Activated CD8-positive, alpha-beta T cell treated with anti-CD3 and anti-CD28 coated beads, Interleukin-2, amount 10 ng/mL, durations not matched to agents 7 days and 5 days (primary cell): ENCODE results near the gene LTB4R. TPM values are rescaled to one million over a fixed set of nuclear protein-coding genes. Genes with fewer than 3 reads are reported as not detected.
A peak's percentile ranks its signal among the peaks of the same experiment; 100 is the strongest.
"Not testable (repeated sequence)": the region's sequence is repeated elsewhere in the genome, so short reads cannot be mapped to it uniquely, and the experiment has no call there.

ENCODE experiments used
- ATAC-seq: fragments of 150-1000 bp; cut with Tn5 transposase; one replicate; pipeline ENCODE4 v1.10.0; 2021; ENCODE audit warnings: moderate library complexity
- CTCF ChIA-PET: fragments of 350-600 bp; sonication (Branson Sonifier 250); formaldehyde crosslinking; loops from one replicate; lab custom pipeline; 2021; ENCODE audit warnings: antibody characterized with exemption; lab: Charles Lee
- POLR2A ChIA-PET: fragments of 350-600 bp; sonication (Branson Sonifier 250); formaldehyde crosslinking; loops from one replicate; lab custom pipeline; 2021; ENCODE audit warnings: antibody characterized with exemption; lab: Charles Lee
- DNase-seq: peaks from one replicate; pipeline ENCODE4 v3.0.0-alpha.2; 2020
- H3K27ac Mint-ChIP-seq: one replicate; pipeline ENCODE4 v1.8.0; 2021; ENCODE audit warnings: mild to moderate bottlenecking, mixed read lengths
- H3K27me3 Mint-ChIP-seq: one replicate; pipeline ENCODE4 v1.8.0; 2021; ENCODE audit warnings: low read depth, mixed read lengths
- H3K36me3 Mint-ChIP-seq: one replicate; pipeline ENCODE4 v1.8.0; 2021; ENCODE audit warnings: low read depth, mixed read lengths
- H3K4me1 Mint-ChIP-seq: one replicate; pipeline ENCODE4 v1.8.0; 2021; ENCODE audit warnings: low read depth, mixed read lengths
- H3K4me3 Mint-ChIP-seq: one replicate; pipeline ENCODE4 v1.8.0; 2021; ENCODE audit warnings: mild to moderate bottlenecking, mixed read lengths
- H3K9me3 Mint-ChIP-seq: one replicate; pipeline ENCODE4 v1.8.0; 2022; ENCODE audit warnings: mixed read lengths; ENCODE audit not compliant: insufficient read depth
- total RNA-seq, 2 experiments: library from RNA; stranded (reverse); gene quantifications; one replicate each; pipeline ENCODE4 v1.2.3, GENCODE V29; 2021

LTB4R gene
- total RNA-seq, 2 experiments from 2014 or later: 26.9 to 28.0 TPM

- DNase-seq (no peak), ATAC-seq (no peak)
- Mint-ChIP-seq H3K36me3 (no peaks in the 10 kb centered on the region), H3K4me3 (no peak overlapping the region), H3K9me3 (no peaks in the 10 kb centered on the region), H3K27ac (no peak overlapping the region), H3K27me3 (peaks cover 15% of the 10 kb centered on the region), H3K4me1 (peaks cover 24% of the 10 kb centered on the region)
- ChIA-PET POLR2A (interaction anchor here (1.1 to 1.3 kb wide), 2 partner anchors 12 to 108 kb away, joined by 3 read pairs; partner anchors contain the start of gene LTB4R), CTCF (interaction anchor here (0.9 to 8.9 kb wide), 5 partner anchors 10 to 114 kb away, joined by 3 to 87 read pairs (median 5); partner anchors contain the start of genes ADCY4, CIDEB, LTB4R and LTB4R2)
Observed at GRCh38 chr14:24323341-24323740, 12.0 kb downstream of the LTB4R start.

GRCh38 chr14:24324024-24324423 is 12.7 kb downstream of the LTB4R start:
- ChIA-PET POLR2A (no interaction called here), CTCF (interaction anchor here (0.9 to 8.9 kb wide), 7 partner anchors 9 to 114 kb away, joined by 3 to 87 read pairs (median 5); partner anchors contain the start of genes ADCY4, CBLN3, CIDEB and KHNYN)
- Mint-ChIP-seq H3K9me3 (no peaks in the 10 kb centered on the region), H3K36me3 (no peaks in the 10 kb centered on the region), H3K27me3 (peaks cover 14% of the 10 kb centered on the region), H3K4me1 (peaks cover 29% of the 10 kb centered on the region), H3K4me3 (no peak overlapping the region), H3K27ac (no peak overlapping the region)
- ATAC-seq (no peak), DNase-seq (no peak)

DNA sequence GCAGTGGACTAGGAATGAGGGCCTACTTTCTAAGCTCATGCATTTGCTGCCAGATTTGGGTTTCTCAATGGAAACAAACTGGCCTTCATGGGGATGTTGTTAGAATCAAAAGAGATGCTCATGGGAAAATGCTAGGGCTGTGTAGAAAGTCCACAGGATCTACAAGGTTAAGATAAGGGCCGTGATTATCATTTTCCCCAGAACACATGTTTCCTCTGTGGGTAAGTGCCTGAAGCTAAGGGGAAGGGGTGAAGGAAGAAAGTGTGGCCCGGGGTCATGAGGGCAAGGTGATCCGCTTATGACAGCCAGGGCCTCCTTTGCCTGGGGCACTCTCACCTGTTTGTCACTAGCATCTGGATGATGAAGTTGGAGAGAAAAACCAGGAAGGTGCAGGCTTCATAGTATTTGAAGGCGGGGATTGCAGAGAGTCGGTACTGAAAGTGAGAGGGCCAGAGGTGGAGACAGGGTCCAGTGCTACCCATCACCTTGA is 13.8 kb downstream of the LTB4R start:
- H3K9me3 Mint-ChIP-seq: no peaks in the 10 kb centered on the region
- CTCF ChIA-PET: interaction anchor here (1.0 to 8.9 kb wide), 7 partner anchors 8 to 113 kb away, joined by 3 to 87 read pairs (median 5); partner anchors contain the start of genes ADCY4, CBLN3, CIDEB and KHNYN
- H3K4me1 Mint-ChIP-seq: peaks cover 39% of the 10 kb centered on the region
- H3K27me3 Mint-ChIP-seq: peaks cover 7% of the 10 kb centered on the region
- no peak overlapping the region for H3K27ac Mint-ChIP-seq
- ATAC-seq (no peak), DNase-seq (no peak)
- POLR2A ChIA-PET: interaction anchor here (0.7 to 1.1 kb wide), 4 partner anchors 54 to 111 kb away, joined by 3 to 5 read pairs (median 4); partner anchors contain the start of genes KHNYN and RABGGTA
- no peaks in the 10 kb centered on the region for H3K36me3 Mint-ChIP-seq
- no peak overlapping the region for H3K4me3 Mint-ChIP-seq

DNA sequence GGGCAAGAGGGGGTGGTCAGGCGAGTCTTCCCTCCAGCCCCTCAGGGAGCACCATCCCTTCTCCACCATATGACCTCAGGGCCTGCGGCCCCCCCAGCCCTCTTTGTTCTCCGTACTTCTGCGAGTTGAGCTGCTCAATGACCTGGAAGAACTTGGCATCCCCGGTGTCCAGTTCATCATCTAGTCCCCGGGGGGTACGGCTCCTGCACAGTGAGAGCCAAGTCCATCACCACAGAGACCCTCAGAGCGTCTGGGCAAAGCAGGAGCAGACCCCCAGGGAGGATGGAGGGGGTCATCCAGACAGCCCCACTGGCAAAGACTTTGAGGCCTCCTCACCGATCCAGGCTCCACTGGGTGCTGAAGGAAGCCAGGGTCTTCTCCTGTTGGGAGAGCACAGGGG is 14.7 kb downstream of the LTB4R start:
- H3K9me3 Mint-ChIP-seq: no peaks in the 10 kb centered on the region
- peaks cover 47% of the 10 kb centered on the region for H3K4me1 Mint-ChIP-seq
- no peak overlapping the region for H3K4me3 Mint-ChIP-seq
- no peak for DNase-seq
- peaks cover 3% of the 10 kb centered on the region for H3K27me3 Mint-ChIP-seq
- H3K27ac Mint-ChIP-seq: no peak overlapping the region
- ATAC-seq: no peak
- no peaks in the 10 kb centered on the region for H3K36me3 Mint-ChIP-seq
- POLR2A ChIA-PET: interaction anchor here (0.7 to 1.1 kb wide), 3 partner anchors 55 to 110 kb away, joined by 3 to 5 read pairs (median 3); partner anchors contain the start of gene RABGGTA
- CTCF ChIA-PET: interaction anchor here (1.2 to 9.0 kb wide), 7 partner anchors 7 to 112 kb away, joined by 3 to 142 read pairs (median 42); partner anchors contain the start of genes ADCY4, CBLN3, CIDEB and KHNYN

GRCh38 chr14:24327303-24327702 is 16.0 kb downstream of the LTB4R start:
- Mint-ChIP-seq H3K27me3 (peaks cover 8% of the 10 kb centered on the region), H3K4me1 (peaks cover 60% of the 10 kb centered on the region)
- POLR2A ChIA-PET: interaction anchor here (1.5 kb wide), 1 partner anchor 103 kb away, joined by 7 read pairs; the partner anchor contains the start of genes CBLN3 and KHNYN

GRCh38 chr14:24327914-24328313 is 16.6 kb downstream of the LTB4R start:
- DNase-seq, H3K36me3 Mint-ChIP-seq, H3K9me3 Mint-ChIP-seq, H3K27ac Mint-ChIP-seq, ATAC-seq, H3K4me3 Mint-ChIP-seq: not testable (repeated sequence)
- ChIA-PET CTCF (interaction anchor here (0.9 to 9.0 kb wide), 9 partner anchors 12 to 167 kb away, joined by 3 to 142 read pairs (median 6); partner anchors contain the start of genes CIDEB, IRF9, KHNYN and LTB4R), POLR2A (interaction anchor here (1.5 to 13.7 kb wide), 3 partner anchors 14 to 103 kb away, joined by 5 to 185 read pairs (median 7); partner anchors contain the start of genes CBLN3 and KHNYN)
- Mint-ChIP-seq H3K27me3 (peaks cover 11% of the 10 kb centered on the region), H3K4me1 (peaks cover 64% of the 10 kb centered on the region)

More at GRCh38 chr14:24327303-24327702, 16.0 kb downstream of the LTB4R start:
- Mint-ChIP-seq H3K4me3 (no peak overlapping the region), H3K27ac (peak overlapping the region; percentile 90), H3K36me3 (no peaks in the 10 kb centered on the region), H3K9me3 (no peaks in the 10 kb centered on the region)
- ATAC-seq: no peak
- CTCF ChIA-PET: interaction anchor here (0.6 to 9.0 kb wide), 10 partner anchors 9 to 114 kb away, joined by 3 to 142 read pairs (median 6); partner anchors contain the start of genes CIDEB, KHNYN, LTB4R and LTB4R2
- no peak for DNase-seq

GRCh38 chr14:24329073-24329663 is 17.9 kb downstream of the LTB4R start:
- Mint-ChIP-seq H3K27ac (peak overlapping the region; percentile 71), H3K4me3 (no peak overlapping the region), H3K36me3 (no peaks in the 10 kb centered on the region), H3K27me3 (peaks cover 14% of the 10 kb centered on the region), H3K4me1 (peaks cover 77% of the 10 kb centered on the region), H3K9me3 (no peaks in the 10 kb centered on the region)
- ChIA-PET CTCF (interaction anchor here (0.7 to 9.0 kb wide), 7 partner anchors 8 to 108 kb away, joined by 3 to 142 read pairs (median 10); partner anchors contain the start of genes CIDEB, KHNYN, LTB4R and LTB4R2), POLR2A (interaction anchor here (0.6 to 13.7 kb wide), 5 partner anchors 15 to 364 kb away, joined by 3 to 185 read pairs (median 4); partner anchors contain the start of genes CBLN3, KHNYN and TINF2)
- DNase-seq: no peak
- no peak for ATAC-seq

GRCh38 chr14:24329736-24330135 is 18.4 kb downstream of the LTB4R start:
- H3K4me3 Mint-ChIP-seq: peak overlapping the region; percentile 25
- DNase-seq (peak; percentile 80), ATAC-seq (peak; percentile 48)
- POLR2A ChIA-PET: interaction anchor here (0.6 to 13.7 kb wide), 4 partner anchors 16 to 364 kb away, joined by 3 to 185 read pairs (median 4); partner anchors contain the start of genes CBLN3 and KHNYN
- peaks cover 16% of the 10 kb centered on the region for H3K27me3 Mint-ChIP-seq
- H3K36me3 Mint-ChIP-seq: no peaks in the 10 kb centered on the region
- H3K4me1 Mint-ChIP-seq: peaks cover 79% of the 10 kb centered on the region
- no peaks in the 10 kb centered on the region for H3K9me3 Mint-ChIP-seq
- H3K27ac Mint-ChIP-seq: peak overlapping the region; percentile 71
- CTCF ChIA-PET: interaction anchor here (1.1 to 9.0 kb wide), 5 partner anchors 8 to 107 kb away, joined by 3 to 142 read pairs (median 17); partner anchors contain the start of genes CIDEB, KHNYN, LTB4R and LTB4R2

GRCh38 chr14:24330973-24331674 is 19.8 kb downstream of the LTB4R start:
- ChIA-PET POLR2A (interaction anchor here (0.6 to 13.7 kb wide), 3 partner anchors 89 to 100 kb away, joined by 3 to 185 read pairs (median 3); partner anchors contain the start of genes CBLN3, KHNYN and TINF2), CTCF (interaction anchor here (0.9 to 12.7 kb wide), 11 partner anchors 9 to 109 kb away, joined by 3 to 709 read pairs (median 27); partner anchors contain the start of genes CBLN3, CIDEB, DHRS1 and KHNYN)
- ATAC-seq: no peak
- H3K9me3 Mint-ChIP-seq: no peaks in the 10 kb centered on the region
- peaks cover 9% of the 10 kb centered on the region for H3K36me3 Mint-ChIP-seq
- peaks cover 80% of the 10 kb centered on the region for H3K4me1 Mint-ChIP-seq
- DNase-seq: no peak
- H3K27me3 Mint-ChIP-seq: peaks cover 22% of the 10 kb centered on the region
- no peak overlapping the region for H3K27ac Mint-ChIP-seq
- H3K4me3 Mint-ChIP-seq: no peak overlapping the region

- DNase-seq (no peak), ATAC-seq (peak; percentile 1)
- Mint-ChIP-seq H3K27ac (peak overlapping the region; percentile 61), H3K9me3 (no peaks in the 10 kb centered on the region), H3K27me3 (peaks cover 22% of the 10 kb centered on the region), H3K4me1 (peaks cover 78% of the 10 kb centered on the region), H3K36me3 (peaks cover 16% of the 10 kb centered on the region), H3K4me3 (peak overlapping the region; percentile 75)
- ChIA-PET POLR2A (interaction anchor here (0.7 to 13.7 kb wide), 4 partner anchors 14 to 99 kb away, joined by 3 to 185 read pairs (median 3); partner anchors contain the start of genes CBLN3, KHNYN and TINF2), CTCF (interaction anchor here (0.6 to 12.7 kb wide), 23 partner anchors 9 to 223 kb away, joined by 3 to 709 read pairs (median 12); partner anchors contain the start of genes CBLN3, CHMP4A, CIDEB and DHRS1)
Observed at GRCh38 chr14:24331731-24332267, 20.5 kb downstream of the LTB4R start.
